Activated CD8-positive, alpha-beta memory T cell treated with anti-CD3 and anti-CD28 coated beads for 1 hour (primary cell): ENCODE measurements around the gene DAPK1.

Experiments used
- DNase-seq, 2 donors: peaks; one replicate each; pipeline ENCODE4 v3.0.0-alpha.2; 2020; ENCODE audit warnings: low read depth in 1 of 2; ENCODE audit errors: extremely low read depth in 1 of 2

The DAPK1 gene

DNA sequence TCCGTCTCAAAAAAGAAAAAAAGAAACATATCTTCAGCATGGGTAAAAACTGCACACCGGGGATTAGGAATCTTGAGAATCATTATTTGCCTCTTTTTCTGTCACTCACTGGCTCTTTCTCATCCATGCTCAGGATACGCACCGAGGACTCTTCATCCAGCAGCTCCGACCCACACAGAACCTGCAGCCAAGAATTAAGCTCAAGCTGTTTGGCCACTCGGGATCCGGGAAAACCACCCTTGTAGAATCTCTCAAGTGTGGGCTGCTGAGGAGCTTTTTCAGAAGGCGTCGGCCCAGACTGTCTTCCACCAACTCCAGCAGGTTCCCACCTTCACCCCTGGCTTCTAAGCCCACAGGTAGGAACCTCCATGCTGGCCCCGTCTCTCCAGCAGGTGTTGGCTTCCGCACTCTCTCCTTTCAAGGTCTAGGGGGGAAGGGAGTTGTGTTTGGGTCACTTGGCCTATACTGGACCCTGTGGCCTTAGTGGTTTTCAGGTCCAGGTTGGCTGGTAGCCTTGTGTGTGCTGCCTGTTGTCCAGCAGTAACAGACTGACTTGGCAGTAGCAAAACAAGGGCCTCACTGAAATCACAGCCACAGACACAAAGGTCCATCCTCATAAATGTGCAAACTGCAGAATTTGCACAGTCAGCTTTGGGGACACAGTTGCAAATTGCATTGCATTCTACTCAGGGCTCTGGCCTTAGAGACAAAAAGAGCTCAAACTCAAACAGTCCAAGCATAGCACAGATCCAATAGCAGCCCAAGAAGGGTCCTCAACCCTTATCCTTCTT is 183.8 kb downstream of the DAPK1 start:
- no peak for DNase-seq

DNA sequence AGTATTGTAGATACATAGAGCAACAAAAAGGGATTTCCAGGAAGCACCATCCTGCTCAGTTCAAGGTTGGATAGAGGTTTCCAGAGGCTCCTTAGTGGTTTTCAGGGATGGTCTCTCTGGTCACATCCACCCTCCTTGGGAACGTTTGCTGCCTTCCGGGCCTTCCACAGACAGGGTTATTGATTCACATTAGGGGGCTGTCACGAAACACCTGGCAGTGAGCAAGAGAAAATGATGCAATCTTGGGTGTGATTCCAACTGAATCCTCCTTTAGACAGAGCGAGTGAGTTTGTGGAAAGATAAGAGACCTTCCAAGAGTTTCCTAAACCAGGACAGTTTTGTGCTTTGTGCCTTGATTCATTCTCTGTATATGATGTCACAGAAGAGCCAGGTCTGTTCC is 184.4 kb downstream of the DAPK1 start:
- DNase-seq, result no peak

DNA sequence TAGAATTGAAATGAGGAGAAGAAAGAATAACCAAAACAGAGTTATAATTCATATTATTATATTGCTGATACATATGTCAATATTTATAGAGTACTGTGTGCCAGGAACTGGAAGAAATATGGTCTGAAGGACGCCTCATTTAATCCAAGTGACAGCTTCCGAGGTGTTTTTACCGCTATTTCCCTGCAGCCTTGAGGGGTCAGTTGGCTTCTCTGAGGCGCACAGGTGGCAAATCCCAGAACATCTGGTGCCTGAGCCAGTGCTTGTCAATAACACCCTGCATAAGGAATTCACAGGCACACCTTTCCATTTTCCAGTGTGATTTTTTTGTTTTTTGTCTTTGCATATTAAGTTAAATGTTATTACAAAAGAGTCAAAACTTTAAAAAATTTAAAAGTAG is 185.0 kb downstream of the DAPK1 start:
- DNase-seq, result no peak

DNA sequence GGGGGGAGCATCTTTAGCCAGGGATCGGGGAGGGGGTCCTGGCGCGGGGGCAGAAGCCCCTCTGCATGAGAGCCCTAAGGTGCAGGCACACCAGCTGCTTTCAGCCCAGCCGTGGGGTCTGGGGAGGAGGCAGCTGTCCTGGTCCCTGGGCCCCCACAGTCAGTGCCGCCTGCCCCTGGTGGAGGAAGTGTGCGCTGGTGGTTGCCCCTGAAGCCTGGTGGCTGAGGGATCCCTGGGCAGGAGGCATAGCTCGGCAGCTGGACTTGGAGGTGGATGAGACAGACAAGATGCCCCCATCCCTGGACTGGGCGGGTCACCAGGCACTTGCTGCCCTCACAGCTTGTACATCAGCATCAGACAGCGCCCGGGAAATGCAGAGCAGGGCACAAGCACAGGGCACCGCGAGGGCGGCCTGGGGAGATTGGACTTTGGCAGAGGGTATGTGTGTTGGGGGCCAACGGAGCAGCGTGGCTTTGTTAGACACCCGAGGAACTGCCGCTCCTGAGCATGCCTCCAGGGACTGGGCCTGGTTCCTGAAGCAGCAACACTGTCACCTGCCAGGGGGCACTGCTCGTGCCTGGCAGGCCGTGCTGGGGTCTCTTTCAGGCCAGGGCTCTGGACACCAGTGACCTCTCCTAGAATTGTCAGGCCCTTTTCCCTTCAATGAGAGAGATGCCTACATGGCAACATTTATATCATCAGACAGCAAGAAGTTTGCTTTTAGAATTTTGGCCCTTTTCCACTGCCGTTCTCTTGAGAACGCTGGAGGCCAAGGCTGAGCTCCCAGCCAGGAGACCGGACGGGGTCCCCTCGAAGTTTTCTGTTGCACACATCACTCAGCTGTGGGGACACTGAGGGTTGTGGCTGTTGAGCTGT is 186.3 kb downstream of the DAPK1 start:
- no peak for DNase-seq

DNA sequence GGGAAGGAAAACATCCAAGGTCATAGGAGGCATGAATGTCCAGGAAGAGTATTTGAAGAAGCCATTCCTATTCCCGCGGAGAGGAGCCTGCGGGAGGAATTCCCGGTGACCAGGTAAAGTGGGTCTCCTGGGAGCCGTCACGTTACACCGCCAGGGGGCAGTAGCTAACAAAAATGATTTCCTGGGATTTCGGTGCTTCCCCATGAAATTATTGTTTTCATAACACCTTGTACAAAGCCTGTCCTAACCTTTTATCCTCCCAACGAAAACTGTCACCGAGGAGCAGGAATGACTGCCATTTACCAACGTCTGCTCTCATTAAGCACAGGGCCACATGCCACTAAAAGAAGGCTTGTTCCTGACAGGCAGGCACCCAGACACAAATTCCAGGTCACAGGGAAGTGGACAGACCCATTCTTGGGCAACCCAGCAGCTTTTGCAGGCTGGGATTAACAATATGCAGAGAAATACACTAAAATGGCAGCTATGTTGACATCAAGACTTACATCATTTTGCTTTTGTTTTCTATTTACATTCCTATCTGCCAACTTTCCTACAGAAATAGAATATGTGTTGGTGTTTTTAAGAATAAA is 187.1 kb downstream of the DAPK1 start:
- no peak for DNase-seq

DNA sequence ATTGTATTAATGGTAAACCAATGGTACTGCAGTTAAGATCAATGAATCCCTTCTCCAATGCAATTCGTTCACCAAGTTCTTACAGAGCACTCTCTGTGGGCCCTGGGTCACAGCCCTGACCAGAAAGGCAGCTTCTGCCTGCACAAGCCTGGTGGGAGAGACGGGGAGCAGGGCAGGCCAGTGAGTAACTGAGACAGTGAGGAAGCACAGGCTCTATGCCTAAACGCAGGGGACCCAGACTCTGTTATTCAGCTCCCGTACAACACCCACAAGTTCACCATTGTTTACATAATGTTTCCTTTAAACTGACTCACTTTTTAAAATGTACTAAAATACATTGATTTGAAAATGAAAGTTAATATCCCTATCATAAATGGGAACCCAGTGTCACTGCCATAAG is 187.8 kb downstream of the DAPK1 start:
- no peak for DNase-seq

DNA sequence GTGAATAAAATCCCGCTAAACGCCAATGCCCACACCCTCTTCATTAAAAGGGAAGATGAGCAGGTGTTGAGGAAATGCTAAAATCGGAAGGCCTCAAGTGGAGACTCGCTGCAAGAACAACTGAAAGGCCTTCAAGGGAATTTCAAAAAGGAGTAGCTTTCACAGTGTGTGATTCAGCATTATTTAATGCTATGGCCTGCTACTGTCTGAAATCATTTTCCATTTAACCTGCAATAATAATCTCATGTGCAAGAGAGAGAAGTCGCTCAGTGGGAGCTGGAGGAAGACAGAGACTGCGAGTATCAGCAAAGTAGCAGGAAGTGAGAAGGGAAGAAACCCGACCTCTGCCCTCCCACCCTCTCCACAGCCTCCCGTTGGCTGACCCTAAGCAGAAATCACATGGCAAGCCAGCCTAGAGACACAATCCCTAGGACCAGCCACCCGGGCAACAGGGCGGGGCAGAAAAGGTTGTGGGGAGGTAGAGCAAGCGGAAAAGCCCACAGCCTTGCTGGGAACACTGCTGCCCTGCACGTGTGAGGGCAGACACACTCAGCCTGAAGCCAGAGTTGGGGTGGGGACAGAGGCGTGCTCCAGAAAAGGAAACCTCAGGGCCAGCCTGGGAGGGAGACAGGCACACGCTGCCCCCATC is 188.3 kb downstream of the DAPK1 start:
- no peak for DNase-seq

DNA sequence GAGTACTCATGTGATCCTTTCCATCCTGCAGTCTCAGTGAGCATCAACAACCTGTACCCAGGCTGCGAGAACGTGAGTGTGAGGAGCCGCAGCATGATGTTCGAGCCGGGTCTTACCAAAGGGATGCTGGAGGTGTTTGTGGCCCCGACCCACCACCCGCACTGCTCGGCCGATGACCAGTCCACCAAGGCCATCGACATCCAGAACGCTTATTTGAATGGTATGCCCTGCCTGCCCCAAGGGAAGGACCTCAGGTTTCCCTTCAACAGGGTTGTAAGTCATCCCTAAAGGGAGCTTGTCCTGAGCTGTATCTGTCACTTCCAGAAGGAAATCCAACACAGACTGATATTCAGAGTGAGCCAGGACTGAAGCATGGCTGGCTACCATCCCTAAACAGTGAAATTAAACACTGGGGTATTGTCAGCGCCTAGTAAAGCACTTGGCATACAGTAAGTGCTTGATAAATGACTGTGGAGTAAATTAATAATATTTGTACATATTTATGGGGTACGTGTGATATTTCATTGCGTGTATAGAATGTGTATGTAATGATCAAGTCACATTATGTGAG is 188.9 kb downstream of the DAPK1 start:
- DNase-seq, result no peak

DNA sequence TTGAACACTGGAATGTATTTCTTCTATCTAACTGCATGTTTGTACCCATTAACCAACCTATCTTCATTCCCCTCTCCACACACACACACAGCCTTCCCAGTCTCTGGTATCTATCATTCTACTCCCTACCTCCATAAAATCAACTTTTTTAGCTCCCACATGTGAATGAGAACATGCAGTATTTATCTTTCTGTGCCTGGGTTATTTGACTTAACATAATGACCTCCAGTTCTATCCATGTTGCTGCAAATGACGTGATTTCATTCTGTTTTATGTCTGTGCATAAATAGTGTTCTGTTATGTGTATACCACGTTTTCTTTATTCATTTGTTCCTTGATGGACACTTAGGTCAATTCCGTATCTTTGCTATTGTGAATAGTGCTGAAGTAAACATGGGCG is 189.5 kb downstream of the DAPK1 start:
- no peak for DNase-seq

DNA sequence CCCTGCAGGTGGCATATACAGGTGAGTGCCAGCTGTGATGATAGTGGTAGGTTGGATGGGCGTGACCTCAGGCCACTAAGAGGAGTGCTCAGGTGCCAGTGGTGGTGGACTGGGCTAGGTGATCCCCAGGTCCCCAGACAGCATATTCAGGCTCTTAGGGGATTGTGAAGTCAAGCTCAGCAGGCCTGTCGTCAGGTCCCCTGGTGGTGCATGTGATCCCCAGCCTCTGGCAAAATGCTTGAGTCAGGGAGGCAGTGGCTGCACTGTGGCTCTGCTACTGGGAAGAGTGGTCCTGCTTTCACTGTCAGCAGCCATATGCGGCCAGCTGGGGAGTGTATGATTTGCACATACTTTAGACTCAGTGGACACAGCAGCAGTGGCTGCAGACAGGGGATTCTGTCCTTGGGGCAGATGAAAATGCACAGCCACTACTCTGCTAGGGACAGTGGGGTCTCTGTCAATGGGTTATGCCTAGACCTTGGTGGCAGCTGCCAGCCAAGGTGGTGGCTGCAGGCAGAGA is 196.6 kb downstream of the DAPK1 start:
- no peak for DNase-seq

DNA sequence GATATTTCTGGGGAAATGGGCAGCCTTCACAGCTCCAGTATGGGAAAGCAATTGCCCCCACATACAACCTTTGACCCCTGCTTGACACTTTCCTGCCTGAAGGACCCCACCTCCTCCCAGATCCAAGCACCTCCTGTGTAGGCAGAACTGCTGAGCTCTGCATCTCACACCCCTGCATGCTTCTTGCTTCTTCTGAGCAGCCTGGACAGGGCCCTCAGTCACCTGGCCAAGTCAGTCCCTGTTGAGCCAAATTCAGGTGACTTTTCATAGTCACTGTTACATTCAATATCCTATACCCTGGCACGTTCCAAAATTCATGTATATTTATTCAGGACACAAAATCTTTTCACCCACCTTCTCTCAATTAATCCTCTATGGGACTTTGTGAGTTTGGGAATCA is 197.9 kb downstream of the DAPK1 start:
- DNase-seq, result no peak

DNA sequence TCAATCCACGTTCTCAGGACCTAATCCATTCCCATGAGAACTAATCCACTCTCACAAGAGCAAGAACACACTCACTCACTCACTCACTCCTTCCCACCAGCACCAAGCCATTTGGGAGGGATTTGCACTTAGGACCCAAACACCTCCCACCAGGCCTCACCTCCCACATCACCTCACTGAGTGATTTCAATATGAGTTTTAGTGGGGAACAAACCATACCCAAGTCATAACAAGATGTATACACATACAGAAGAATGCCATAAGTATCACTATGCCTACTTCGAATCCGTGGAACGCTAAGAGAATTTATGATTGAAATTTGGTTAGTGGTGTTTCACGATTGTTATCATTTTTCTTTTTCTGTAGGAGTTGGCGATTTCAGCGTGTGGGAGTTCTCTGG is 199.0 kb downstream of the DAPK1 start:
- no peak for DNase-seq

DNA sequence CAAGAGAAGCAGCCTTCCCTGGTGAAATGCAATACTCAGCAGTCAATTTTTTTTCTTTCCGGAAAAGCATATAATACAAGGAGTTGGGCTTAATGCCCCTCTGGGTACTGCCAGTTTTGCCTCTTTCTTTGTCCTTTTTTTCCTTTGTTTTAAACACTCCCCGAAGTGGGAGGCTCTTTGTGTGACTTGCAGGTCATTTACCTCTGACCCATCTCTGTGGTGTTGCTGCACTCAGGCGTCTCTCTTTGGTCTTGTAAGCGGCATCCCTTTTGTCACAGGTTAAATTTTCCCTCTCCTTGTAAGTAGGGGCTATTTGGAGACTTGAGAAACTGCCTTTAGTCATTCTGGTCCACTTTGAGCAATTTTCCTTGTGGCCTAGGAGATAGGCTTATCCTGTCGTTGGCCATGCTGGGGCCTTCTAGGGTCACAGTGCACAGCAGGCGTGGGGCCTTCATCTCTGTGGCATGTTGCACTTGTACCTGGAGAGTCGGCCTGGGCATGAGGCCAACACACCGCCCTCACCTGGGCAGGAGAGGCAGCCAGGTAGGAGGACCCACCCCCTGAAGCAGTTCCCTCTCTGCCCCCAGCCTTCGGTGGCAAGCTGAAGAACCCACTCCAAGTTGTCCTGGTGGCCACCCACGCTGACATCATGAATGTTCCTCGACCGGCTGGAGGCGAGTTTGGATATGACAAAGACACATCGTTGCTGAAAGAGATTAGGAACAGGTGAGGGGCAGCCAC is 200.6 kb downstream of the DAPK1 start:
- no peak for DNase-seq

DNA sequence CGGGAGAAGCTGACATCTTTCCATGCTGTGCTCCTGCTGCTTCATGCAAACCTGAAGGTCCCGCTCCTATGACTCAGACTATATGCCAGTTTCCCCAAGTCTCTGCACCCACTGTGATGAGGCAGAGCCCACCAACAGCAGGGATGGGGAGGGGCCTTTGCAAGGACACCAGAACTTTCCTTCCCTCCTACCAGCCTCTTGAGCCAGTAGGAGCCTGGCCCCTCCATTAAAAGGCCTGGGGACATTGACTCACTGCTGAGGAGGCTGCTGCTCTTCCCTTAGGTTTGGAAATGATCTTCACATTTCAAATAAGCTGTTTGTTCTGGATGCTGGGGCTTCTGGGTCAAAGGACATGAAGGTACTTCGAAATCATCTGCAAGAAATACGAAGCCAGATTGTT is 202.2 kb downstream of the DAPK1 start:
- no peak for DNase-seq

DNA sequence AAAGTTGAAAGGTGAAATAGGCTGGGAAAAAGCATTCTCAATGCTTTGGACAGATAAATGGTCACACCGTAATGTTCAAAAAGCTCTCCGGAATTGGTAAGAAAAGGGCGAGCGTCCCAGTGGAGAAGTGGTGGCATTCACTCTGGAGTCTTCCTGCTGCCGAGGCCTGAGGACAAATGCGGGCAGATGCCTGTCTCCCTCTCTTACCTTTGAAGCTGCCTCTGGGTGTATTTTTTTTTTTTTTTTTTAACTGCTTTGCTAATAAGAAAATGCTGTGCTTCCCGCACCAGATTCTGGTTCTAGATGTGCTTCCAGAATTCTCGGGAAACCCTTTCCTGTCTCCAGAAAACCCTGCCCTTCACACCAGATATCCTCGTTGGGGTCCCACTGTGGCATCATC is 203.8 kb downstream of the DAPK1 start:
- DNase-seq, result no peak

DNA sequence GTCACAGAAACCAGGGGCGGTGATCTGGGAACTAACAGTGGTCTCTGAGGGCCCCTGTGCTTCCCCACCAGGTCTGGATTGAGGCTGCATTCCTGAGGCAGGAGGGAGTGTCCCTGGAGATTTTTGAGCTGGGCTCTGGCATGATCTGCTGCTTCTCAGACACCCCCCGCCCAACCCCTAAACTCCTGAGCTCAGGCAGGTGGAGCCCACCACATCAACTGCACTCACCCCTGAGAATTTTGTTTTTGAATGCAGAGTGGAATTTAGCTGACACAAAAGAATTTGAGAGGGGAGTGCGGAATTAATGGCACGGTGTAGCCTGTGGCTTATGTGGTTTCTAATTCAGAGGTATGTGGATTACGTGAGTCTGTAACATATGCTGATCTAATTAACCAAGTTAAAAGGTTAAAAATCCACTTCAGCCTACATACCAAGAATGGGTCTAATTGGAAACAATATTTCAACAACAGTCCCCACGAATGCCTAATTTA is 204.3 kb downstream of the DAPK1 start:
- DNase-seq, result no peak

DNA sequence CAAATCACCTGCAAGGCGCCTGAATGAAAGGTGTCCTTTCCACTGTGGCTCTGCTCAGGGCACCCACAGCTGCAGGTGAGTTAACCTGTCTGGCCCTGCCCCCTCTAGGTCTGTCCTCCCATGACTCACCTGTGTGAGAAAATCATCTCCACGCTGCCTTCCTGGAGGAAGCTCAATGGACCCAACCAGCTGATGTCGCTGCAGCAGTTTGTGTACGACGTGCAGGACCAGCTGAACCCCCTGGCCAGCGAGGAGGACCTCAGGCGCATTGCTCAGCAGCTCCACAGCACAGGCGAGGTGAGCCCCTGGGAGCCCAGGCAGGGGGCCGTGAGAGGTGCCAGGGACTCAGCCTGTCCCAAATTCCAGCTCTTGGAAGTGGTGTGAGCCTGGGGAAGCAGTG is 205.3 kb downstream of the DAPK1 start:
- DNase-seq, result no peak

DNA sequence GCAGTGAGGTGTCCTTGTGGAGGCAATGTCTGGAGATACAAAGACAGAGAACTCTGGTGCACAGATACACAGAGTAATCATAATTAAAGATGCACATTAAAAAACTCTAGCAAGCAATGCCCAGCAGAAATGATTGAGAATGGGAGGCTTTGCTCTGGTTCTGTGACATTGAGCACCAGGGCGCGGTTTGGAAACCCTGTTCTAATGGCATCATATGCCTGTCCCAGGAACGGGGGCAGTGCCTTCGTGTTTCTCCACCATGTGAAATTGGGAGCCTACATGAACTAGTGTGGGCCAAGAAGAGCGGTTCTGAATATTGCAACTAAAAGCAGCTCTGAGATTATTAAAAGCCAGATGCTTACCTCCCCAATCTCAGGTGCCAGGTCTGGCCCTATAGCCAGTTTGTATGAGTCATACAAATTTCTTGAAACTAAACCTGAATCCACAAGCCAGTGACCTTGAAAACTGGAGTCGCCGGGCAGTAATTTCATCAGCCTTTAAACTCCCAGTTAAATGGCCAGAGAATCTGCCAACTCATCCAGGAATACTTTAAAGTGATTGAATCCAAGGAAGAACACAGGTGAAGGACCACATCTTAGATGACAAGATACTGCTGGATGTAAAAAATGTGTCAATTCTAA is 206.1 kb downstream of the DAPK1 start:
- DNase-seq, result no peak

DNA sequence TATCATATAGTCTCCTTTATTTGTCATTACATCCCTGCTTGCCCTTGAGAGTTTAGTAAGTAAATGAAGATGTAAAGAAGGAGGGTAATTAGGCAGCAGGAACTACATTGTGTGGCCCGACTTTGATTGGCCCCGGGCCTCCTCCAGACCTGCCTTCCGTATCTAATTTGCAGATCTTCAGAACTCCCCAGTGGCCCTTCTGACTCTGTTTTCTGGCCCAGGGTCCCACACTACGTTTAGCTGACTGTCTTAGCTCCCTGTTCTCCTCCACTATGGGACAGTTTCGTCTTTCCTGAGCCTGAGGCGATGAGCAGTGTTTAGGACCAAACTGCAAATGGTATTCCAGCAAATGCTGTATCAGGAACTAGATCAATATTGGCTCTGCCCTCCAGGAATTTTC is 206.7 kb downstream of the DAPK1 start:
- DNase-seq, result no peak
